IMR-90 (cell line): ENCODE data around the gene PRMT2. TPM values are rescaled to one million over a fixed set of nuclear protein-coding genes. Genes with fewer than 3 reads are reported as not detected.

Experiments used
- ATAC-seq: fragments of 200-7000 bp; cut with Tn5 transposase; 2 replicates; pipeline ENCODE4 v1.9.1; 2020; ENCODE audit warnings: low read depth, mild to moderate bottlenecking, moderate library complexity
- BruUV-seq: library from RNA; stranded (reverse); fragments of 400-500 nt; replicated peaks from 2 replicates; lab custom pipeline; 2021; lab: Mats Ljungman, UMichigan
- CTCF ChIA-PET: fragments of 300-600 bp; formaldehyde crosslinking; extraction: SDS; loops from one replicate; lab custom pipeline; 2021; ENCODE audit warnings: antibody characterized with exemption; lab: Yijun Ruan, JAX
- POLR2A ChIA-PET: fragments of 300-600 bp; sonication (Branson Sonifier 250); formaldehyde crosslinking; loops from one replicate; lab custom pipeline; 2022; ENCODE audit warnings: antibody characterized with exemption; ENCODE audit not compliant: unreplicated experiment; lab: Charles Lee
- DNase-seq: peaks from one replicate; pipeline ENCODE4 v3.0.0; 2013
- H2AFZ ChIP-seq: replicated peaks from 2 replicates; pipeline ENCODE3; 2013; ENCODE audit warnings: low read length, mild to moderate bottlenecking; ENCODE audit not compliant: poor library complexity
- H2AK5ac ChIP-seq: 2 replicates; pipeline ENCODE4 v1.6.1; 2013; ENCODE audit warnings: low read depth, low read length, inconsistent platforms
- H2AK9ac ChIP-seq: replicated peaks from 2 replicates; pipeline ENCODE3; 2013; ENCODE audit warnings: mild to moderate bottlenecking, low read depth, low read length, moderate library complexity; ENCODE audit not compliant: poor library complexity
- H2BK120ac ChIP-seq: 2 replicates; pipeline ENCODE4 v1.6.1; 2013; ENCODE audit warnings: low read depth, low read length, inconsistent platforms
- H2BK15ac ChIP-seq: 3 replicates; pipeline ENCODE4 v1.6.1; 2013; ENCODE audit warnings: low read depth, low read length, inconsistent platforms
- H2BK20ac ChIP-seq: 2 replicates; pipeline ENCODE4 v1.6.1; 2013; ENCODE audit warnings: low read depth, mild to moderate bottlenecking, inconsistent platforms, low read length, moderate library complexity
- H2BK5ac ChIP-seq: 2 replicates; pipeline ENCODE4 v1.6.1; 2013; ENCODE audit warnings: mild to moderate bottlenecking, low read depth, low read length, inconsistent platforms; ENCODE audit not compliant: poor library complexity, severe bottlenecking
- H3K14ac ChIP-seq: replicated peaks from 2 replicates; pipeline ENCODE4 v1.6.1; 2013; ENCODE audit warnings: low read depth, low read length, inconsistent platforms
- H3K18ac ChIP-seq: 2 replicates; pipeline ENCODE4 v1.6.1; 2013; ENCODE audit warnings: low read depth, low read length, control low read depth
- H3K23ac ChIP-seq: 2 replicates; pipeline ENCODE4 v1.6.1; 2013; ENCODE audit warnings: low read depth, low read length, inconsistent platforms
- H3K27ac ChIP-seq: 2 replicates; pipeline ENCODE4 v1.5.1; 2013; ENCODE audit warnings: mild to moderate bottlenecking, control low read depth, low read length; ENCODE audit not compliant: insufficient read depth
- H3K27me3 ChIP-seq: 2 replicates; pipeline ENCODE4 v1.6.1; 2013; ENCODE audit warnings: low read length; ENCODE audit not compliant: control insufficient read depth, insufficient read depth
- H3K36me3 ChIP-seq: 2 replicates; pipeline ENCODE4 v1.6.1; 2013; ENCODE audit warnings: low read length, mixed read lengths; ENCODE audit not compliant: control insufficient read depth, insufficient read depth
- H3K4ac ChIP-seq: 2 replicates; pipeline ENCODE4 v1.6.1; 2013; ENCODE audit warnings: low read depth, low read length, inconsistent platforms
- H3K4me1 ChIP-seq: 2 replicates; pipeline ENCODE4 v1.6.1; 2013; ENCODE audit warnings: low read length, mixed read lengths; ENCODE audit not compliant: control insufficient read depth, insufficient read depth
- H3K4me2 ChIP-seq: 2 replicates; pipeline ENCODE4 v1.6.1; 2013; ENCODE audit warnings: low read depth, mild to moderate bottlenecking, control low read depth, low read length, moderate library complexity
- H3K4me3 ChIP-seq: 2 replicates; pipeline ENCODE4 v1.5.1; 2013; ENCODE audit warnings: low read depth, mild to moderate bottlenecking, control low read depth, low read length, moderate library complexity; ENCODE audit not compliant: insufficient read depth
- H3K56ac ChIP-seq: 2 replicates; pipeline ENCODE4 v1.6.1; 2013; ENCODE audit warnings: low read length, inconsistent platforms; ENCODE audit not compliant: insufficient read depth; ENCODE audit errors: extremely low read depth
- H3K79me1 ChIP-seq, 2 experiments: 2 replicates each; pipeline ENCODE4 v1.6.1; 2013; ENCODE audit warnings: low read length in 2 of 2, inconsistent platforms in 1 of 2, low read depth in 1 of 2
- H3K9ac ChIP-seq: 2 replicates; pipeline ENCODE4 v1.6.1; 2013; ENCODE audit warnings: low read depth, low read length, control low read depth
- H3K9me1 ChIP-seq: 2 replicates; pipeline ENCODE4 v1.6.1; 2013; ENCODE audit warnings: low read length, inconsistent platforms; ENCODE audit not compliant: insufficient read depth
- H3K9me3 ChIP-seq: 2 replicates; pipeline ENCODE4 v1.6.1; 2013; ENCODE audit warnings: low read length; ENCODE audit not compliant: control insufficient read depth, insufficient read depth
- H4K20me1 ChIP-seq: 2 replicates; pipeline ENCODE4 v1.6.1; 2013; ENCODE audit warnings: low read length, inconsistent platforms; ENCODE audit not compliant: insufficient read depth
- H4K5ac ChIP-seq: 2 replicates; pipeline ENCODE4 v1.6.1; 2013; ENCODE audit warnings: mild to moderate bottlenecking, low read depth, low read length, control low read depth
- H4K8ac ChIP-seq, 2 experiments: 2 replicates each; pipeline ENCODE4 v1.6.1; 2013; ENCODE audit warnings: low read depth in 2 of 2, low read length in 2 of 2, control low read depth in 1 of 2, inconsistent platforms in 1 of 2
- H4K91ac ChIP-seq: 2 replicates; pipeline ENCODE4 v1.6.1; 2013; ENCODE audit warnings: low read depth, low read length, inconsistent platforms; ENCODE audit not compliant: insufficient read depth
- BHLHE40 ChIP-seq: fragments of 150-350 bp; IDR thresholded peaks from 2 replicates; pipeline ENCODE4 v1.6.1; 2016; ENCODE audit warnings: mild to moderate bottlenecking, low read depth, low read length
- CEBPB ChIP-seq: IDR thresholded peaks from 2 replicates; pipeline ENCODE4 v1.6.1; 2012; ENCODE audit warnings: low read depth, low read length, improper control_type of control experiment
- CHD1 ChIP-seq: IDR thresholded peaks from 2 replicates; pipeline ENCODE4 v1.6.1; 2012; ENCODE audit warnings: low read depth, low read length, improper control_type of control experiment
- MAFK ChIP-seq: IDR thresholded peaks from 2 replicates; pipeline ENCODE4 v1.6.1; 2012; ENCODE audit warnings: low read depth, low read length, improper control_type of control experiment
- WGBS, 2 experiments: methylation state at CpG; one replicate each; pipeline versions ENCODE4 v1.1.5 to v1.1.7; 2013; ENCODE audit warnings: missing lambda C conversion rate in 2 of 2; ENCODE audit not compliant: insufficient read length in 1 of 2; ENCODE audit errors: extremely low coverage in 2 of 2; 5-methylcytosine and 5-hydroxymethylcytosine counted together
- dilution Hi-C: fragments of 300-500 bp; cut with HindIII; formaldehyde crosslinking; loops from one replicate; pipeline ENCODE4 v1.14.3; 2018; ENCODE audit warnings: low sequenced_read_pairs; ENCODE audit not compliant: unreplicated experiment
- in situ Hi-C: fragments of 300-500 bp; cut with MboI; formaldehyde crosslinking; loops from 3 replicates; pipeline ENCODE4 v1.14.3; 2019; ENCODE audit warnings: low sequenced_read_pairs, inconsistent platforms, mixed read lengths
- intact Hi-C: fragments of 100-400 bp; cut with micrococcal nuclease; formaldehyde crosslinking; loops from 2 replicates; pipeline ENCODE4 v1.10.0; 2022
- polyA plus RNA-seq, 3 experiments: library from polyadenylated mRNA; depleted of rRNA; stranded (reverse); fragments of >200 nt; gene quantifications; 2 replicates each; pipeline ENCODE4 v1.2.3, GENCODE V29; 2012; ENCODE audit warnings: low replicate concordance in 1 of 3
- total RNA-seq: library from RNA; depleted of rRNA; stranded (reverse); fragments of >200 nt; gene quantifications from 2 replicates; pipeline ENCODE4 v1.2.3, GENCODE V29; 2012
- TF ChIP-seq, protein P1 (sequence below): fragments of 150-350 bp; IDR thresholded peaks from 2 replicates; pipeline ENCODE4 v1.6.1; 2016; ENCODE audit warnings: low read depth, mild to moderate bottlenecking, low read length, moderate library complexity, borderline replicate concordance
- TF ChIP-seq, protein P2 (sequence below): fragments of 150-350 bp; IDR thresholded peaks from 2 replicates; pipeline ENCODE4 v1.6.1; 2017; ENCODE audit warnings: mild to moderate bottlenecking, antibody characterized with exemption, low read length, low read depth

The PRMT2 gene
- total and polyA plus RNA-seq, 2 of the 4 experiments (the other 2 are of a cell fraction): 126 to 159 TPM

DNA sequence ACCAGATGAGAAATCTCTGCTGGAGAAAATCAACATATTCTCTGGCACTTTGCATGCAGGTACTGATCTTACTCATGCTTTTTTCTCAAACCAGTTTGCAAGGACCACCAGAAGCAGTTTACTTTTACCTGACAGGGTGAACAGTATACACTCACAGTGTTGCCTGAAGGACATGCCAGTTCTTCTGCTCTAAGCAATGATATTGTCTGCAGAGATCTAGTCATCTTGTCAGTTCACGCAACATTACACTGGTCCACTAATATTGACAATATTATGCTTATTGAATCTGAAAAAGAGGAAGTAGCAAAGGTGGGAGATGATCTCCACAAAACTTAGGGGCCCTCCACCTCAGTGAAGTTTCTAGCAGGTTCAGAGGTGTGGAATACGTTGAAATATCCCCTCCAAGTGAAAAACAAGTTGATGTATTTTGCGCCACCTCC lies 26.8 kb upstream of the PRMT2 start:
- H2AFZ ChIP-seq: no peak overlapping the region
- H3K27ac ChIP-seq: no peak overlapping the region
- no peaks in the 10 kb centered on the region for H3K36me3 ChIP-seq
- H3K14ac ChIP-seq: no peak overlapping the region
- no peak overlapping the region for H2BK20ac ChIP-seq
- H2BK120ac ChIP-seq: no peak overlapping the region
- DNase-seq: no peak
- WGBS, 2 experiments: 83% methylated on average over 1 of the region's 3 CpGs; no CpG with 5 or more reads in 1 of the 2 experiments
- no TSS peak for BruUV-seq
- H3K4me2 ChIP-seq: no peak overlapping the region
- H3K79me1 ChIP-seq: no peaks in the 10 kb centered on the region
- dilution Hi-C loops: no loop called here
- H4K20me1 ChIP-seq: no peaks in the 10 kb centered on the region
- H3K9me3 ChIP-seq: peaks cover 9% of the 10 kb centered on the region
- intact Hi-C loops: no loop called here
- no peak overlapping the region for H2AK9ac ChIP-seq
- no peak overlapping the region for H2BK15ac ChIP-seq
- H3K4me1 ChIP-seq: no peaks in the 10 kb centered on the region
- H3K4me3 ChIP-seq: no peak overlapping the region
- H4K5ac ChIP-seq: no peak overlapping the region
- in situ Hi-C loops: no loop called here
- H3K27me3 ChIP-seq: peaks cover 30% of the 10 kb centered on the region
- no peak overlapping the region for H2AK5ac ChIP-seq
- TF ChIP-seq CEBPB (no peak), BHLHE40 (no peak), MAFK (no peak), CHD1 (no peak)
- TF ChIP-seq, protein P1, sequence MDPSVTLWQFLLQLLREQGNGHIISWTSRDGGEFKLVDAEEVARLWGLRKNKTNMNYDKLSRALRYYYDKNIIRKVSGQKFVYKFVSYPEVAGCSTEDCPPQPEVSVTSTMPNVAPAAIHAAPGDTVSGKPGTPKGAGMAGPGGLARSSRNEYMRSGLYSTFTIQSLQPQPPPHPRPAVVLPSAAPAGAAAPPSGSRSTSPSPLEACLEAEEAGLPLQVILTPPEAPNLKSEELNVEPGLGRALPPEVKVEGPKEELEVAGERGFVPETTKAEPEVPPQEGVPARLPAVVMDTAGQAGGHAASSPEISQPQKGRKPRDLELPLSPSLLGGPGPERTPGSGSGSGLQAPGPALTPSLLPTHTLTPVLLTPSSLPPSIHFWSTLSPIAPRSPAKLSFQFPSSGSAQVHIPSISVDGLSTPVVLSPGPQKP: no peak
- TF ChIP-seq, protein P2, sequence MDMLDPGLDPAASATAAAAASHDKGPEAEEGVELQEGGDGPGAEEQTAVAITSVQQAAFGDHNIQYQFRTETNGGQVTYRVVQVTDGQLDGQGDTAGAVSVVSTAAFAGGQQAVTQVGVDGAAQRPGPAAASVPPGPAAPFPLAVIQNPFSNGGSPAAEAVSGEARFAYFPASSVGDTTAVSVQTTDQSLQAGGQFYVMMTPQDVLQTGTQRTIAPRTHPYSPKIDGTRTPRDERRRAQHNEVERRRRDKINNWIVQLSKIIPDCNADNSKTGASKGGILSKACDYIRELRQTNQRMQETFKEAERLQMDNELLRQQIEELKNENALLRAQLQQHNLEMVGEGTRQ: no peak
- ATAC-seq: no peak
- no peak overlapping the region for H2BK5ac ChIP-seq
- no peak overlapping the region for H3K9ac ChIP-seq
- H3K18ac ChIP-seq: no peak overlapping the region
- no peak overlapping the region for H4K8ac ChIP-seq
- no peak overlapping the region for H3K56ac ChIP-seq
- no peaks in the 10 kb centered on the region for H3K9me1 ChIP-seq
- ChIA-PET CTCF (no interaction called here), POLR2A (no interaction called here)
- H4K91ac ChIP-seq: no peak overlapping the region
- no peak overlapping the region for H3K23ac ChIP-seq
- H3K4ac ChIP-seq: no peak overlapping the region
